Left cardiac atrium (tissue), 4 donors: Measurements from ENCODE around the gene MAP7D3. TPM values are rescaled to one million over a fixed set of nuclear protein-coding genes. Genes with fewer than 3 reads are reported as not detected.
"Not testable (repeated sequence)": the region's sequence is repeated elsewhere in the genome, so short reads cannot be mapped to it uniquely, and the experiment has no call there.

ENCODE experiments used
- ATAC-seq, 2 donors: fragments of 200-7000 bp; cut with Tn5 transposase; one replicate each; pipeline ENCODE4 v1.9.1; 2020; ENCODE audit warnings: mild to moderate bottlenecking in 2 of 2, moderate library complexity in 2 of 2
- DNase-seq: peaks from one replicate; pipeline ENCODE4 v3.0.0-alpha.2; 2020
- intact Hi-C, 2 donors: fragments of 100-400 bp; cut with DNase I; formaldehyde crosslinking; loops; one replicate each; pipeline versions ENCODE4 v1.14.1 to v1.15.1; 2022 to 2023
- total RNA-seq, 2 donors: library from RNA; stranded (reverse); fragmentation: NEBNext Ultra II Directional; extraction: Animal tissue kit (Norgen Biotek cat#: 25700); gene quantifications; one replicate each; pipeline ENCODE4 v1.2.1, GENCODE V29; 2021
- donor health status: DM: no; HTN: yes; CAD: no.
- donor health status: DM: no; HTN: yes; CAD: no; lungs with severe emphysema.
- donor health status: DM: yes; HTN: yes; CAD: no.
- donor health status: Dilated cardiomyopathy.

The MAP7D3 gene
- total RNA-seq, 2 donors from 2014 or later: 11.8 to 12.5 TPM

DNA sequence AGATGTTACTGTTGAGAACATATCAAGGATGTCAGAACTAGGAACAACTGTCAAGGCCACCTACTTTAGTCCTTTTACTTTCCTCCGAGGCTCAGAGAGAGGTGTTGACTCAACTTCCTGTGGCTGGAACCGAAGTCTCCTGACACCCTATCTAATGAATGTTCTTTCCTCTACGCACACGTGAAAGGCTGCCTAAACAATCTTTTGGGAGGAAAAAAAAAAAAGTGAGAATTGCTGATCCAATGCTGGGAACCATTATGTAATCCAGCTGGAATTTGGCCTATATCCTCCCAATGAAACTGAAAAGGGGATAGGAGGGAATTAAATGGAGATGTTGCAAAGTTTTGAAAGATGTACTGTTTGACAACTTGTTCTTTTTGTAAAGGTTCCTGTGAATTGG lies 8.3 kb upstream of the MAP7D3 start:
- intact Hi-C loops: no loop called here

DNA sequence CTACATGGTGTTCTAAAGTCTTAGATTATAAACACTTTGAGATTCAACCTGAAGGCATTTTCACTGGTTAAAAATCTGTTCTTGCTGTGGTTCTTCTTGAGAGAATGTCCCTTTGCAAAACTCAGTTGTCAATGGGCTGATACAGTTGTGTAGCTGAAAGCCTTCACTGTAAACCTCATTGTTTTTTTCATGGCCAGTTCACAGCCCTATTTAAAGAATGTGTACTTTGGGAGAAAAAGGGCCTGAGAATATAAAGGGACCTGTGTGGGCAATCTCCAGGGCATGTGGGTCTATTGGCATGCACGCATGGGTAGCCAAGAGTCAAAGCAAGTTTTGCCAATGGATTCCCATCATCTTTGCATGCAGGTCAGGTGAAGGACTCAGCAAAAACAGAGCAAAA lies 7.8 kb upstream of the MAP7D3 start:
- ATAC-seq (no peak), DNase-seq (no peak)
- intact Hi-C loops: no loop called here

More for the DNA sequence above, 8.3 kb upstream of the MAP7D3 start:
- DNase-seq: no peak
- peak; percentile 38 to 81 for ATAC-seq

DNA sequence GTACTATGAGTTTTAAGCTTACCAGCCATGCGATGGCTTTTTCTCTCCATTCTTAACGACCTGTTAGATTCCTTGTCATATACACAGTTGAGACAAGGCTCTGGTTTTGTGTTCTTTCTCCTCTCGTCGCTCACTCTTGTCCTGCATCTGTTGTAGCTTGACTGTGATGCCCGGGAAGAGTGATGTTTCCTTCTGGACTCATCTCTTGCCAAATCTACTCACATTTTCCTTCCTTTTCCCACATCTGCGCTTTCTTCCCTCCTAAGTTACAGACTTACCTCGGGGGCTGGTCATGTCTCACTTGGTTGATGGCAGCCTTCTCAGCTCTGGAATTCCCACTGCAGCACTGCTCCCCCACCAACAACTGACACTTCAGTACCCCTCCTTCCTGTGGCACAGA lies 4.8 kb upstream of the MAP7D3 start:
- ATAC-seq (no peak), DNase-seq (no peak)
- intact Hi-C loops: no loop called here

DNA sequence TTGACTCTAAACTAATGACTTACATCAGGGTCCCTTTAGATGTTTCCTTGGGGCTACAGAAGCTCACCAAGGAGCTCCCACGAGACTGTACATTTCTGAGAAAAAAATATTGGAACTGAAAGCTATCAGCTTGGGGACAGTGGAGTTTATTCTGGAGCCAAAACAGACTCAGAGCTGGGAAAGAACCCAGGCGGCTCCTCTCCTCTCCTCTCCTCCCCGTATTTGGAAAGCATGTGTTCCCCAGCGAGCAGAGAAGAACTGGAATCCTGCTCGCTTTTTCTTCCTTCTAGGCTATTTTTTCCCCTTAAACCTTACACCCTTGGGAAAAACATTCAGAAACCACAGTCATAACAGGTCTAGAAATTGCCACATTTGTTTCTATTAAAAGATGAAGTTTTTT lies 4.3 kb upstream of the MAP7D3 start:
- no peak for DNase-seq
- no peak for ATAC-seq
- intact Hi-C loops: no loop called here

DNA sequence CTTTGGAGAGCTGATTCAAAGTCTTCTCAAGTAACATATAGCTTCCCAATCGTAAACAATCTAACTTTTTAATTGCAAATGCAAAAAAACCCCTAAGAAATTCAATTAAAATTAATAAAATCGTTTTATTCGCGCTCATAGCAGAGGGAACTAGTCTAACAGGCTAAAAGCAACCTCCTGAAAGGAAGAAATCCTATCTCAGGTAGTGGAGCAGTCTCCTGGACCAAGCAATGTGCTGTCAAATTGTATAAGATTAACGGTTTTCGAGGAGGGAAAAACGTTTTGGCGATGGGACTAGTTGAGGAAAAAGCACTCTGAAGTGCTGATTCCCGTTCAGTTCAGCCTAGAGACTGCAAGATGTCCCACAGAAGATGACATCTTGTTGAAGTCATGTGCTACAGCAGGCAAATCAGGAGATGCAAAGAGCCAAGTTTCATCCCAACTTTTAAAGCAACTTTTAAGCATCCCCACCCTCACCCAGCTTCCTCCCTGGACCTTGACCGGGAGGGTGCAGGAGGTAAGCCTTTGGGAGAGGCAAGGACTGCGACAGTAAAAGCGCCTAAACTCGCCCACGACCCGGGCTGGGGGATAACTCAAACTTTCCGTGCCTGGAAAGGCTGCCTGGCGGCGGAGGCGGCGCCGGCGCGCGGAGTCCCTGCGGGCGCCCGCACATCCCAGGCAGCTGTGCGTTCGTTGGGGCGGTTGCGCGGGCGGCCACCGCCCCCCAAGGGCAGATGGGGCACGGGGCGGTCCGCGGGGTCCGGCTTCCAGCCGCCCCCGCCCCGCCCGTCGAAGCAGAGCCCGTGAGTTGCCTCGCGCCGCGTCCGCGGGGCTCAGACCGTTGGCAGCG lies 784 bp downstream of the MAP7D3 start:
- intact Hi-C loops: no loop called here
- DNase-seq (no peak), ATAC-seq (peak; percentile 46 to 78)

DNA sequence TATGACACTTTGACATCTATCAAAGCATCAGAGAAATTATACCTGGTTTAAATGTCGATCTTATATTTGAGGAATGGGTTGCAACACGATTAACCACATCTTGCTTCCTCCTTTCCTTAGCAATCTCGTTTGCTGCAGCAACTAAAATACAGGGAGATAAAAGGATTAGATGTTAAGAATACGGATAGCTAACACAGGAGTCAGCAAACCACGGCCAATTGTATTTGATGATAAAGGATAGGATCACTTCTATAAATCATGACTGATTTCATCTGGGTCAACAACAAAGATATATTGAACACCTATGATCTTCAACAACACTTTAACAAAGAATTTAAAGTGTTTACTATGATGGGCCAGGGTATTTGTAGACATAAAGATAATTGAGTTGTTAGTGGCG lies 5.0 kb downstream of the MAP7D3 start:
- ATAC-seq (no peak), DNase-seq (no peak)
- intact Hi-C loops: no loop called here

DNA sequence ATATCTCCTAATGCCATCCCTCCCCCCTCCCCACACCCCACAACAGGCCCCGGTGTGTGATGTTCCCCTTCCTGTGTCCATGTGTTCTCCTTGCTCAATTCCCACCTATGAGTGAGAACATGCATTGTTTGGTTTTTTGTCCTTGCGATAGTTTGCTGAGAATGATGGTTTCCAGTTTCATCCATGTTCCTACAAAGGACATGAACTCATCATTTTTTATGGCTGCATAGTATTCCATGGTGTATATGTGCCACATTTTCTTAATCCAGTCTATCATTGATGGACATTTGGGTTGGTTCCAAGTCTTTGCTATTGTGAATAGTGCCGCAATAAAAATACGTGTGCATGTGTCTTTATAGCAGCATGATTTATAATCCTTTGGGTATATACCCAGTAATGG lies 13.4 kb downstream of the MAP7D3 start:
- DNase-seq, intact Hi-C loops, ATAC-seq: not testable (repeated sequence)

DNA sequence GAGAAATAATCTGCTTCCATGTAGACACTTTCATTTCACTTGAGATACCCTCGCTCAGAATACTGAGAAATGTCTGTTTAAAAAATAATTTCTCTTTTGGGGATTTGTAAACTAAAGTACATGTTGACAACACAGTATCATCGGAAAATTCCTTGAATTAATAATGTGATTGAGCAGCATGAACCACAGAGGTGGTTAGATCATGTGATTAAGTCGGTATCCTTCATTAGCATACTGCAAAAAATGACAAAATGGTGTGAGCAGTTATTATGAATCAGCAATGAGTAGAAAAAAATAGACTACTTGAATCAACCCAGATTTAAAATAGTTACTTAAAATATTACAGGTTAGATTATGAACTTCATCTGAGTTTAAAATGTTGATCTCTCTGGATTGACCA lies 14.1 kb downstream of the MAP7D3 start:
- intact Hi-C loops: no loop called here
- no peak for ATAC-seq

DNA sequence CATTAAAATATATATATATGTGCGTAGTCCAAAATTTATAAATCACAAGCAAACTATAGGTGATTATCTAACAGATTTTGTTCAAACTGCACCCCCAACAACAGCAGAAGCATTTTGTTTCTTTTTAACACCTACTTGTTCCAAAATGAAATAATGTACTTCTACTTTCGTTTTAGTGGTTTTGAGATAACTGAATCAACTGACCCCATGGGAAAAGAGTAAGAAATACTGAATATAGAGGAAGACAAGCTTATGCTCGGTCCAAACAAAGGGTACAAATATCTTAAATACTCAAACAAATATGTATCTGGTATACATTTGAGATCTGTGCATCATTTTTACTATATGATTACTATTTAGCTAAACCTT lies 22.4 kb downstream of the MAP7D3 start:
- intact Hi-C loops: no loop called here
- ATAC-seq: no peak
- no peak for DNase-seq

More for the DNA sequence above, 14.1 kb downstream of the MAP7D3 start:
- no peak for DNase-seq

DNA sequence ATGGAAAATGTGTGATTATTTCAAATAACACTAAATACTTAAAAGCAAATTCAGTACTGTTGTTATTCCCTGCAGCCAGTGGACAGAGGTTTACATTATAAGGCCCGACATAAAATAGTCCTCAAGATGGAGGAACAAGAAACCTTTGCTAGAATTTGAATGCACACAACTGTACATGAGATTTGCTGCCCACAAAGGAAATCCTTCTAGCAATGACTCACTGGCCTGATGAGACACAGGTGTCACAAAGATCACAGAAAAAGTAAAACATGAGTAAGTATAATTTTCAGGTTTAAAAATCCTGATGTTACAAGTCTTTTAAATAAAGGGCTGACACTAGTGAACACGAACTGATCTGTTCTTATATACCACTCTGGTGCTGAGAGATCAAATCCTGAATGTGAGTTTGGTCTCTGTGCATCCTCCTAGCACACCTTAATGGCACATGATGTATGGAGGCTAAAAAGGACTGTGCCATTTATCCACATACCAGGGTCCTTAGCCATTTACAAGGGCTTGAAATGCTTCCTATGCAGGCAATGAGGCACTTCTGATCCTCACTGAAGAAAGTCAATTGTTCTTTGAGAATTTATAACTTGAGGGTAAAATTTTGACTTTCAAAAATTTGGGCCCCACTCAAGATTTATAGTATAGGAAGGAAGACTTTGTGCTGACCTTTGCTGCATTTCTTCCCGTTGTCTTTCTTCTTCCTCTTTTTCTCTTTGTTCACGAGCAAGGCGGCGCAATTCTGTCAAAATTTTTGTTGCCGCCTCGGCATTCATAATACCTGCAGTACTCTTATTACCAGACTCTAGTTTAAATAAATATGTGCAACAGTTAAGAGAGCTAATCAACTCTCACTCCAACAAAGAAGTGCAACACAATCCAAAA lies 23.0 kb downstream of the MAP7D3 start:
- ATAC-seq (no peak), DNase-seq (no peak)
- intact Hi-C loops: no loop called here

DNA sequence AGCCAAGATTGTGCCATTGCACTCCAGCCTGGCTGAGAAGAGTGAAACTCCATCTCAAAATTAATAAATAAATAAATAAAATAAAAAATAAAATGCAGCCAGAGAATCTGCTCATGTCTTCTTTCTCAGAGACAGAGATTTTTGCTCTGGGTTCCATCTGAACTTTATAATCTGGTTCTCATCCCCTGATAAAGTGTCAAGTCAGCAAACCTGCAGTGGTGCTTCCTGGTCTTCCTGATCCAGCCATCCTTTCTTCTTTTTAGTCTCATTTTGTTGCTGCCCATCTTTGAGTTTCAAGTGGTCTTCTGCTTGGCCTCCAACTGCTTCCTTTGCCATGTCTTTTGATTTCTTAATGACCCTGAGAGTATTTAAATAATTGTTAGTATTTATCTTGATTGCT lies 24.1 kb downstream of the MAP7D3 start:
- intact Hi-C loops: no loop called here
- no peak for ATAC-seq

DNA sequence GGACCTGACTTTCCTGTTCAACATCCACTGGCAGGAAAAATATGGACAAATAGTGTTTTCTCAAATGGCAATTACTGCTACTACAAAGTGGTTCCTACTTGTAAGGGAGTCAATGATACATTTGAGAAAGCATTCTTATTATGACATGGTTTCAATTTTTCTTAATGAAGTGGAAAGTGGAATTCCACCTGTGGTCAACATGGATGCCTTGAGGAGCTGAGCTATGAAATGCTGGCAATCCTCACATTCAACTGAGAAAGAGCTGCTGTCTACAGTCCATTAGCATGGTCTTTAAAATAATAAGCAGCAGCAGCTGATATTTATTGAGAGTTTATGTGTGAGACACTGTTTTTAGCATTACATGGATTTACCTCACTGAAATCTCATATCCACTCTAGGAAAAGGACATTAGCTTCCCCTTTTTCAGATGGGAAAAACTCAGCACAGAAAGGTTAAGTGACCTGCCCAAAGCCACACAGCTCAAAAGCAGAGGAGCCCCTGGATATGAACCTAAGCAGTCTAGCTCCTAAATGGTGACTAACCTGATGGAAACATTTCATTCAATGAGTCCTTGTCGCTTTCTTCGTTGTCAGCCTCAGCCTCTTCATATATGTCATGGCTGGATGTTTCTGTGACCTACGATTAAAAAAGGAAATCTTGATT lies 29.2 kb downstream of the MAP7D3 start:
- ATAC-seq (no peak), DNase-seq (no peak)
- intact Hi-C loops: no loop called here

More for the DNA sequence above, 24.1 kb downstream of the MAP7D3 start:
- no peak for DNase-seq

DNA sequence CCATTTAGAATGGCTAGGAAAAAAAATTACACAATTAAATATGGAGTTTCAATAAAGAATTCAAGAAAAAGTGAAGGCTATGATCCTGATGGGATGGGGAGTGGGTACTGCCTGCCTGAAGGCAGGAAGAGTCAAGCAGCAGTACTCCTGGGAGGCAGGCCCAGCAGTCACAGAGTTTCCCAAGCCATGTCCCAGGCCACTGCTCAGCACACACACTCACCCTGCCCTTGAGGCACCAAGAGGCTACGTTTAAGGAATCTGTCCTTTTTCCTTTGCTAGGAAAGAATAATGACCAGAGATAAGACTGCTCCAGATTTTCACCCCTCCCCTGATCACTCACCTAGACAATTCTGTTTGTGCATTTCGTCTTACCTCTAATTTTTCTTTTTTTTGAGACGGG lies 30.2 kb downstream of the MAP7D3 start:
- intact Hi-C loops: no loop called here
- ATAC-seq (no peak), DNase-seq (no peak)

DNA sequence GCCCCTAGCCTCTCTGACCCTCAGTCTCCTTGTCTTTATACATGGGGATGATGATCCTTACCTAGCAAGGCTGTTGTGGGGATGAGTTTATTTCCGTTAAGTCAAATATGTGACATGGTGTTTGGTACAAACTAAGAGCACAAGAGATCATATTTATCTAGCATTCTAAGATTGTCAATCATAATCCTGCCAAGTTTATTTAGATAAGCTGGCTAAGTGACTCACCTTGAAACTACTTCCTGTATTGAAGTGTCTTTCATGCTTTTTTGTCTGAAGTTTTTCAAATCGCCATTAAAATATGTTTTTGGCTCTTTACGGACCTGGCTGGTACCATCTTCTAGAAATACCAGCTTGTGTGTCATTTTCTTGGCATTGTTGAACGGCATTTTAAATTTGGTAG lies 30.7 kb downstream of the MAP7D3 start:
- intact Hi-C loops: no loop called here
- no peak for ATAC-seq
- no peak for DNase-seq

DNA sequence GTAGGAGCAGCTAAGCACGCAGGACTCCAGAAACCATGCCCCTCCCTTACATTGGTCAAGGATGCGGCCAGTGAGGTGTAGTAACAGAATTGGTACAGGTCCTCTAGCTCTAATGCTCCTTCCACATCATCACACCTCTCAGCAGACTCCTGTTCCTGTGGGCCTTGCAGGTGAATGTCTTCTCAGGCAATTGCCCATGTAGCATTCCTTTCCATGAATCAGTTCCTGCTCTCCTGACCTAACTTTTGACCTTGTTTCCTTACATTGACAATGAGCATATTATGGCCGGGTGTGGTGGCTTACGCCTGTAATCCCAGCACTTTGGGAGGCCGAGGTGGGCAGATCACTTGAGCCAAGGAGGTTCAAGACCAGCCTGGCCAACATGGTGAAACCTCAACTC lies 31.3 kb downstream of the MAP7D3 start:
- DNase-seq (no peak), ATAC-seq (no peak)
- intact Hi-C loops: no loop called here

DNA sequence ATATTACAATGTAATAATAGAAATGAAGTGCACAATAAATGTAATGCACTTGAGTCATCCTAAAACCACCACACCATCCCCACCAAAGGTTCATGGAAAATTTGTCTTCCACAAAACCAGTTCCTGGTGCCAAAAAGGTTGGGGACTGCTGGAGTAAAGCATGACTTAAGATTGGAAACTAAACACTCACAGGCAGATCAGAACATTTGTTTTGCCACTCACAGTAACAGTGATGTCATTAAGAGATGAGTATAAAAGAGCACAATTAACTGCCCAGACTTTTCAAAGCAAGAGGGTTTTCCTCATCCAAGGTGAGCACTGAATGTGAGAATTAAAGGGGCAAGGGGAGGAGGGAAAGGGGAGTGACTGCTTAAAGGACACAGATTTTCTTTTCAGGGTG lies 35.6 kb downstream of the MAP7D3 start:
- intact Hi-C loops: no loop called here
- ATAC-seq: no peak
- no peak for DNase-seq

DNA sequence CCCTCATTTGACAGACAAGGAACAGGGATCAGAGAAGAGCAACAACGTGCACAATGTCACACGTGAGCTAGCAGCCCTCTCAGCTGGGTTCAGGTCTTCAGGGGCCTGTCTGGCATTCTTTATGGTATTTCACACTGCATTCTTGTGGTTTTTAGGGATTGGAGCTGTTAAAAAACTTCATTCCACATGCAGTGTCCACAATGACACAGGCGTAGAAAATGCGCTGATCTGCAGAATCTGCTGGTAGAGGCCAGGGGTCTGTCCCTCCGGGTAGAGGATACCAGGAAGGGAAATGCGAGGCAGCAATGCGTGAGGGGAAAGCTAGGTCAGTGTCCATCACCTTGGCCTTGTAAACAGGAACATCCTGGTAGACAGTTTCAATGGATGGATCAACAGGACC lies 36.6 kb downstream of the MAP7D3 start:
- ATAC-seq (peak; percentile 8 to 44), DNase-seq (no peak)
- intact Hi-C loops: no loop called here

DNA sequence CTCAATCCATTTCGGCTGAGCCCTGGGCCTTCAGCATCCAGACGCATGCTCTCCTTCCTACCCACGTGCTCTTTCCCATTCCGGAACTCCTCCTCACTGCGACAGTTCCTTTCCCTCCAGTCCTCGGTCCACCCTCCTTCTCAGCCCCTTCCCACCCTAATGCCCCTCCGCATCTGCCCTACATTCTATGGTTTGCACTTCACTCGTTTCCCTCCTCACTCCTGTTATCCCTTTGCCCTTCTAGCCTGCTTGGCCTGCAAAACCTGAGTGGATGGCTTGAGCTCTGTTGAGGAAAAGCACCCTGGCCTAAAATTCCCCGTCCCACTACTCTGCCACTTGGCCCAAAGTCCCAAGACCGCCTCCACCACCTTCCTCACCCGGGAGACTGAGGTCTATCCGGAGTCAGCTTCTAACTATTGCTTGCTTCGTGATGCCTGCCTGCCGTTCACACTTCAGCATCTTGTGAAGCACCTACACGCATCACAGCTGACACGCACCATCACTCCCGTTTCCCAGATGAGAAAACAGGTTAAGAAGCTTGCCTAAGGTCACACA lies 38.6 kb downstream of the MAP7D3 start:
- DNase-seq: no peak
- intact Hi-C loops: no loop called here
- peak; percentile 16 to 28 for ATAC-seq

DNA sequence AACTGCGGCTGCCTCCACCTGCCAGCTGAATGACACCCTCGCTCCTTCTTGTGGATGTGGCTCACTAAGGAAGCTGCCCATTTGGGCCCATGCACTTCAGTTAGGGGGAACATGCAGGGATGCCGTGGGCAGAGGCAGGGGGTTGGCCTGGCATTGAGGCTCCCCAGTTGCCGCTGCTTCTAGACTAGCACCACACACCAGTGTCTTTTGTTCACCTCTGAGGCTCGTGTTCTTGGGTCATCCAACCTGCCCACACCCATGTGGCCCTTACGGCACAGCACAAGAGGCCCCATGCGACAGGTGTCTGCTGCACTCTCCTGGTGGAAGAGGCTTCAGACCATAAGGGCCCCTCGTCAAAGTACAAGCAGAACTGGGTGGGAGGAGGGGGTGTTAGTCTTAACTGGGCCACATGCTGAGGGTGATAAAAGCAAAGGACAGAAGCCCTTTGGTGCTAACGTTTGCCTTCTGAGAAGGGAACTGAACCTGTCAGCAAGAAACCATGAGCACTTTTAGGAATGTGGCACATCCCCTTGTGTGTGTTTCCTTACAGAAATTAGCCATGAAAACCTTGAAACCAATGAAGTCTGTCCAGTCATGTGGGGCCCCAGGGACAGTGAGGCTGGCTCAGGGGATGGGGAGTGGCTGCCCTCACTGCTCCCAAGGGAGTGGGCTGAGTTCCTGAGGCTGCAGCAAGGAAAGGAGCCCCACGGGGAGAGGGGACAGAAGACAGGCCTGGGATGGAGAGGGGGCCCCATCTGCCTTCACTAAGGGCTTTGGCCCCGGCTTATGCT lies 39.2 kb downstream of the MAP7D3 start:
- DNase-seq (no peak), ATAC-seq (peak; percentile 17 to 35)
- intact Hi-C loops: no loop called here
